NCI-H1694 treated with DMSO at 0.1 percent for 48 hours (cell line): ENCODE results near the gene TTC9C.
"Not testable (repeated sequence)": the region's sequence is repeated elsewhere in the genome, so short reads cannot be mapped to it uniquely, and the experiment has no call there.

ENCODE experiments used
- DNase-seq: peaks from one replicate; lab custom pipeline; 2025; lab: John Stamatoyannopoulos, UW

Gene TTC9C

DNA sequence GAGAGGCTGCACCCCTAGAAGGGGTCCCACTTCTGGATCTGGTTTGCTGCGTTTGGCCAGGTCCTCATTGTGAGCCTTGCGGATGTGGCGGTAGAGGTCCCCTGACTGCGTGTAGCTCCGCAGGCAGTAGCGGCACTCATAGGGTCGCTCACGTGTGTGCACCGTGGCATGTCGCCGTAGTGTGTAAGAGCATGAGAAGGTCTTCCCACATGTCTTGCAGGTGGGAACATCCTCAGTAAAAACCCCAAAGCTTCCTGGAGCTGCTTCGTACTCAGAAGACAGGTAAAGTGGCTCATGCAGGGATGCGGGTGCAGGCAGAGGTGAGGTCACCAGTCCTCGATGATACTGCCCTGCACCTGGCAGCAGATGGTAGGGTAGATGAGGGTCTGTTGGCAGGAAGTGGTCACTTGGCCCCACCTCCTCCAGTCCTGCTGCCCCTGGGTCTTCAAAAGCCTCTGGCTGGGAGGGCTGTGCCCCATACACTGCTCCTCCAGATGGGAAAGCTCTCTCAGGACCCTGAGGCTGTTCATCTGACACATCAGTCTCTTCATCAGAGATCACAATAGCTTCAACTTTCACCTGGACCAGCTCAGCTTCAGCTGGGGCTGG, 24.0 kb downstream of the TTC9C start:
- no peak for DNase-seq

DNA sequence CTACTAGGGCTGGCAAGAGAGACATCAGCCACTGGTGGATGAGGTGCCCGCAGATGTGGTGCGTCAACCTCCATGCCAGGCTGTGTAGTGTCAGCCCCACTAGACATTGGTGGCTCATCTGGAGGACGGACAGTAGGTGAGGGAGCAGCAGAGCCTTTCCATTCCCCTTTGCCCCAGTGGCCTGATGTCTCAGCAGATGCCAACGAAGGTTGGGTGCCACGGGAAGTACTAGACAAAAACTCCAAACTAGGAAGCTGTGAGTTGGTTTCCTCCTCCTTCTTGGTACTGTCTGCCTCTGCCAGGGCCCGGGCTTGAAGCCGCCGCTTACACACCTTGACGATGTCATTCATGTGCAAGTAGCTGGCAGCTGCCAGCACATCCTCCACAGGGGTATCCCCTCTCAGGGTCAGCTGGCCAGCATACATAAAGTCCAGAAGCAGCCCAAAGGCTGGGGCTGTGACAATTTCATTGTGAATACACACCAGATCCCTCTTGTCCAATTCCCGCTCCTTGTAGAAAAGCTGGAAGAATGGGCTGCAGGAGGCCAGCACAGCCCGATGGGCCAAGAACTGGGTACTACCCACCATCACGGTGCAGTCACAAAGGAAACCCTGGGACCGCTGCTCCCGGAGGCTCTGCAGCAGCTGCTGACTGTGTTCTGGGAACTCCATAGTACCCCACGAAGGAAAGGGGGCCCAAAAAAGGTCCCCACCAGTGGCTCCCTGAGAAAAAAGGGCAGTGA, 24.9 kb downstream of the TTC9C start:
- DNase-seq, result no peak

GRCh38 chr11:62753736-62754603, 25.7 kb downstream of the TTC9C start, which contains the start of gene ZBTB3:
TSS of gene ZBTB3 (minus strand) at chr11:62754160. CDS start at chr11:62753664, 496 bp downstream.
- peak; percentile 97 for DNase-seq

DNA sequence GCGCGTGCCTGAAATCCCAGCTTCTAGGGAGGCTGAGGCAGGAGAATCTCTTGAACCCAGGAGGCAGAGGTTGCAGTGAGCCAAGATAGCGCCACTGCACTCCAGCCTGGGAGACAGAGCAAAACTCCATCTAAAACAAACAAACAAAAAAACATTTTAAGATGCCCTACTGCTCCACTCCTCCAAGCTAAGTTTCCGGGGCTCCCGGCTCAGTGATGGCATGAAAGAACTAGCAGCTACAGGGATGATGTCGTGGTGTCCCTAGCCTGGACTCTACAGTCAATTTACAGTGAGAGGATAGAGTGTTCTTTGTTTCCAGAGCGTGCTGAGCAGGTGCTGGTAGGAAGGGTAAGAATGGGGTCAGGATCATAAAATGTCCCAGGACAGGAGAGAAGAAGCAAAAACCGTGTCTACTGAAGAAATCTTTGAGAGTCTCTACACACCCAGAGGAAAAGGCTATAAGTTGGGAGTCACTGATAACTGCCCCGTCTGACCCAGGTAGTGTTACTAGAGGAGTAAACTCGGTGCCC, 26.9 kb downstream of the TTC9C start:
- DNase-seq, result no peak

DNA sequence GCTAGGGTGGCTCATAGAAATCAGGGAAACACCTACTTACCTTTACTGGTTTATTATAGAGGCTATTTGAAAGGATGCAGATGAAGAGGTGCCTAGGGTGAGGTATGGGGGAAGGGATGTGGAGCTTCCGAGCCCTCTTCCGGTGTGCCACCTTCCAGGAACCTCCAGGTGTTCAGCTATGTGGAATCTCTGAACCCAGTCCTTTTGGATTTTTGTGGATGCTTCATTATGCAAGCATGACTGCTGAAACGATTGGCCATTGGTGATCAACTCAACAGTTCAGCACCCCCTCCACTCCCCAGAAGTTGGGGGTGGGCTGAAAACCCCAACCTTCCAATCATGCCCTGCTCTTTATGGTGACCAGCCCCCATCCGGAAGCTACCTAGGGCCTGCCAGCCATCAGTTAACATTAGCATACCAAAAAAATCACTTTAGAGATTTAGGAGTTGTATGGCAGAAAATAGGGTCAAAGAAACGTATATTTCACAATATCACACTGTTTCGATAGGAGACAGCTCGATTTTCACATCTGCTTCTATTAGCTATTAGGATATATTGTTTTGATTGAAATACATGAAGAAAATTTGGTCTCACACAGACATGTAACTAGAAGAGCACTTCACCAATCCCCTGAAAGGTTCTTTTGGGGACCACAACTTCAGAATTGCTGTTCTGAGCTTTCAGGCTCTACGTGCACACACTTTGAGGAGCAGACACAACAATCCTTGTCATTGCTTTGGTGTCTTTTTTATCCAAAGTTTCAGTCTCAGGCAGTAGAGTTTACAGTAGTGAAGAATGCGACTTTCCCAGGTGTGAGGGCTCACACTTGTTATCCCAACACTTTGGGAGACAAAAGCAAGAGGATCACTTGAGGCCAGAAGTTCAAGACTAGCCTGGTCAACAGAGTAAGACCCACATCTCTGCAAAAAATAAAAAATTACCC, 29.8 kb downstream of the TTC9C start:
- DNase-seq, result no peak

- DNase-seq, result not testable (repeated sequence)
Measured at GRCh38 chr11:62760867-62761227, 32.6 kb downstream of the TTC9C start.

GRCh38 chr11:62770778-62771143, 42.5 kb downstream of the TTC9C start:
- no peak for DNase-seq

- DNase-seq, result peak; percentile 91
Measured at GRCh38 chr11:62771144-62772021, 43.1 kb downstream of the TTC9C start, which contains the start of gene TAF6L. TSS of gene TAF6L (plus strand) at chr11:62771396. CDS start at chr11:62775784, 4,388 bp downstream.

DNA sequence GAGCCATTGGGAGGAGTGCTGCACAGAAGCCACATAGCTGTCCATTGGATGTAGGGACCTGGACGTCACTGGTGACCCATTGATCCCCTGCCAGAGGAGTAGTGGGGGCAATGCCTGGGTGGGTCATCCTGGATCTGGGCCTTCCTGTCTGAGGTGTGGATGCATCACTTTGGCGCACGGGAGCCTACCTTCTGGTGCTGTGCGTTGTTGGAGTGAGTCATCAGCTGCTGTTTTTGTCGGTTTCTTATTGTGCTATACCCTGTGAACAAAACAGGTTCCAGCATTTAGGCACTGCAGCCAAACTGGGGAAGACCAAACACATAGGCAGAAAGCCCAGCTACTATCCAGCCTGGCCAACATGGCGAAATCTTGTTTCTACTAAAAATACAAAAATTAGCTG, 46.1 kb downstream of the TTC9C start:
- no peak for DNase-seq

DNA sequence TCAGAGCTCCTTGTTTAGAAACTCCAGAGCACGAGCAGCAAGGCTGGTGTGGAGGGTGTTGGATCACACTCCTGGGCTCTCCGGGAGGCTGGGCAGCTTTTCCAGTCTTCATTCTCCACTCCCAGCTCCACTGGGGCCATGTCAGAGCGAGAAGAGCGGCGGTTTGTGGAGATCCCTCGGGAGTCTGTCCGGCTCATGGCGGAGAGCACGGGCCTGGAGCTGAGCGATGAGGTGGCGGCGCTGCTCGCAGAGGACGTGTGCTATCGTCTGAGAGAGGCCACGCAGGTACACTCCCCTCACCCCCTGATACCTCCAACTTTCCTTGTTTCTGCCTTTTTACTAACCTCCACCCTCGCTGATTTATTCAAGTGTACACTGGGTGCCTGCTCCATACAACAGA, 47.4 kb downstream of the TTC9C start:
- no peak for DNase-seq

GRCh38 chr11:62777389-62777788, 49.1 kb downstream of the TTC9C start:
- no peak for DNase-seq

GRCh38 chr11:62778441-62778840, 50.2 kb downstream of the TTC9C start:
- no peak for DNase-seq

- DNase-seq, result no peak
Measured at GRCh38 chr11:62782753-62783152, 54.5 kb downstream of the TTC9C start.

GRCh38 chr11:62786318-62787004, 58.2 kb downstream of the TTC9C start:
- DNase-seq, result peak; percentile 50

- peak; percentile 90 for DNase-seq
Measured at GRCh38 chr11:62787005-62787759, 58.9 kb downstream of the TTC9C start, which contains the start of gene TMEM179B. TSS of gene TMEM179B (plus strand) at chr11:62787402. CDS start at chr11:62787432, 30 bp downstream.
